ENCODE results near the gene TH. TPM values are rescaled to one million over a fixed set of nuclear protein-coding genes. Genes with fewer than 3 reads are reported as not detected.
"Not testable (repeated sequence)": the region's sequence is repeated elsewhere in the genome, so short reads cannot be mapped to it uniquely, and the experiment has no call there.

TH gene
- total RNA-seq, 1 donor from 2014 or later: not detected

DNA sequence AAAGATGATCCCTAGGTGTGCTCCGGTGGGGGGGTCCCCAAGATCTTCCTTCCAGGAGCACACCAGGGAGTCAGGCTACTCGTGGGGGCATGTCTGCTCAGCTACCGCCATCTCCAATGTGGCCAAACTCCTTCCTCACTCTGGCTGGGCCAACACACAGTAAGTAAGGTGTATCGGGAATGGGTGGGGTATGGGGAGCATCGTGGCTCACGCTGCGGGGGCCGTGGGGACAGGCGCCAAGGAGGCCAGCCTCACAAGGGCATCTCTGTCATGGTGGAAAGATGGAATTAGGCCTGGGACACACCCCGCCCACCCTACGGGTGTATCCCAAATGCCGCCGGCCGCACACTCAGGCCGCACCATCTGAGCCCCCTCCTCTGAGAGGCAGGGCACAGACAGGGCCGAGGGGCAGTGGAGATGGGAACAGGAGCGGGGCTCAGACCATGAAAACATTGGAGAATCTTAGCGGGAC, 40.7 kb downstream of the TH start:
- no peak for DNase-seq (ENCODE audit: low spot score)

GRCh38 chr11:2129699-2130366, 41.8 kb downstream of the TH start:
- no peak for DNase-seq (ENCODE audit: low spot score)

GRCh38 chr11:2129308-2129698, 42.3 kb downstream of the TH start:
- no peak for DNase-seq (ENCODE audit: low spot score)

DNA sequence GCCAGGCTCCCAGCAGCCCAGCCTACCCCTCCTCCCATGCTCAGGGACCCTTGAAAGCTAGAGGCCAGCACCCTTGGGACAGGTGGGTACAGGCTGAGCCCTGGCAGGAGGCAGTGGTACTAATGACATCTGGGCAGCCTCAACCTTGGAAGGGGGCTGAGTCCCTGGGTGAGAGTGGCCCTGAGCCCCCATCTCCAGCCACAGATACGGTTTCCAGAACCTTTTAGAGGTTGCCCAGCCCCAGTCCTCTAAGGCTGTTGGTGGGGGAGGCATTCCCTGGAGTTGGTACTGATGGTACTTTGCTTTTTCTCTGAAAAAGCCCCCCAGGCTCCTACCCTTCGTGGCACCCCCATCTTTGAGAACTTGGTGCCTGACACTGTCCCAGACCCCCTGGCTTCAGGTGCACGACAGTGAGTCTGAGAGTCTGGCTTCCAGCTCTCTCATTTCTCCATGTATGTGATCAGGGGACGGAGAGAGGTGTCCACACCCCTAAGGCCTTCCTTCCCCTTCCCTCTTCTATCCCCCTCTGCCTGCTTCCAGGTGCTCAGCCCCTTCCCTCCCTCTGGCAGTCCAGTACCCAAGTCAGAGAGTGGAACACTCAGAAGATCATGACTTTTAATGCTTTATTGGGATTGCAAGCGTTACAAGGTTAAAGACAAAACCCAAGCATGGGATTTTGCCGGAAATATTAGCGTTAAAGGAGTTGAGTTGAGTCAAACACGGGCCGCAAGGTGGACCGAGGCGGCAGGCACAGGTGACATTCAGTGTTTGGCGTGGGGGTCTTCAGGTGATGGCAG, 42.9 kb downstream of the TH start:
- DNase-seq (ENCODE audit: low spot score): peak; percentile 83

DNA sequence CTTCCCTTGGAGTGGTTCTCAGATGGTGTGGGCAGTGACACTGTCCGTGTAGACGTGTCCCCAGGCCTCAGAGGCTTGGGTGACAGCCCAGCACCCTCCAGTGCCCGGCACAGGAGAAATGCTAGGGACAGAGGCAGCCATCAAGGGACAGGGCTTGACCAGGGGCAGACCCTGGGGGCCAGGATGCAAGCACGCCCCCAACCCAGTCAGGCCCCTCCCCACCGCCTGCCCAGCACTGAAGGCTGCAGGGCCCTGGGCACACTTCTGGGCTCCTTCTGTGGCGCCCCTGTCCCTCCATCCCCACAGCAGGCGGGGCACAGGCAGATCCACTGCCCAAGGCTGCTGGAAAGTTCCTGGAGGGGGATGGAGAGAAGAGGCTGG, 43.5 kb downstream of the TH start:
- DNase-seq (ENCODE audit: low spot score): peak; percentile 68

- DNase-seq (ENCODE audit: low spot score): peak; percentile 55
Observed at GRCh38 chr11:2127482-2128129, 44.0 kb downstream of the TH start.

- DNase-seq (ENCODE audit: low spot score): no peak
Observed at GRCh38 chr11:2126520-2127085, 45.0 kb downstream of the TH start.

DNA sequence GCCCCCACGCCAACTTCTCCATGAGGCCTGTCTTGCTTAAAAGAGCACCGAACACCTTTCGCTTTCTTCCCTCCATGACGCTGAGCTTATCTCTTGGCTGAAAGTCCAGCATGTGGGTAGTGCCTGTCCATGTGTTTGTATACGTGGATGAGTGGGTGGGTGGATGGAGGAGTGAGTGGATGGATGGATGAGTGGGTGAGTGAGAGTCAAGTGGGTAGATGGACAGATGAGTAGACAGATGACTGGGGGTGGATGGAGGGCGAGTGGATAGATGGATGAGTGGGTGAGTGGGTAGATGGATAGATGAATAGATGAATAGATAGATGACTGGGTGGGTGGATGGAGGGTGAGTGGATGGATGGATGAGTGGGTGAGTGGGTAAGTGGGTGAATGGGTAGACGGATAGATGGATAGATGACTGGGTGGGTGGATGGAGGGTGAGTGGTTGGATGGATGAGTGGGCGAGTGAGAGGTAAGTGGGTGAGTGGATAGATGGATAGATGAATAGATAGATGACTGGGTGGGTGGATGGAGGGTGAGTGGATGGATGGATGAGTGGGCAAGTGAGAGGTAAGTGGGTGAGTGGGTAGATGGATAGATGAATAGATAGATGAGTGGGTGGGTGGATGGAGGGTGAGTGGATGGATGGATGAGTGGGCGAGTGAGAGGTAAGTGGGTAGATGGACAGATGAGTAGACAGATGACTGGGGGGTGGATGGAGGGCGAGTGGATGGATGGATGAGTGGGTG, 46.7 kb downstream of the TH start:
- DNase-seq (ENCODE audit: low spot score): not testable (repeated sequence)

- DNase-seq (ENCODE audit: low spot score): no peak
Observed at GRCh38 chr11:2123628-2123960, 48.0 kb downstream of the TH start.

DNA sequence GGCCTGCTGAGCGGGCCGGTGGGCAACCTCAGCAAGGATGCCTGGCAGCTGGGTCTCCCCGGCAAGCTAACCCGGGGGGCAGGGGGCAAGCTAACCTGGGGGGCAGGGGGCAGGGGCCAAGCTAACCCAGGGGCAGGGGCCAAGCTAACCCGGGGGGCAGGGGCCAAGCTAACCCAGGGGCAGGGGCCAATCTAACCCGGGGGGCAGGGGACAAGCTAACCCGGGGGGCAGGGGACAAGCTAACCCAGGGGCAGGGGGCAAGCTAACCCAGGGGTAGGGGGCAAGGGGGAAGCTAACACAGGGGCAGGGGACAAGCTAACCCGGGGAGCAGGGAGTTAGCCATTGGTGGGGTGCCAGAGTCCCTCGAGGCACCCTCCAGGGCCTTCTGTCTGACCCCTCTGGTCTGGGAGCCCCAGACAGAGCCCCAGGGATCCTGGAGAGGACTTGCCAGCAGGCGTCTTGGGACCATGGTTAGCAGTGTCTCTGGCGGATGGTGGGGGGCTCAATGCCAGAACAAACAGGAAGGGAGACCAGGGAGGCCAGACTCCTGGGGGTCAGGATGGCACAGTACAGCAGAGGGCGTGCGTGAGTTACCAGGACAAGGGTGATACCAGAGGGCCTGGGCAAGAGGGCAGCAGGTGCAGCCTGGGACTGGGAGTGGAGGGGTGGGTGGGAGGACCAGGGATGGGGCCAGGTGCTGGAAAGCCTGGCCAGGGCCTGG, 48.5 kb downstream of the TH start:
- no peak for DNase-seq (ENCODE audit: low spot score)

GRCh38 chr11:2122222-2122906, 49.3 kb downstream of the TH start:
- DNase-seq (ENCODE audit: low spot score): no peak

DNA sequence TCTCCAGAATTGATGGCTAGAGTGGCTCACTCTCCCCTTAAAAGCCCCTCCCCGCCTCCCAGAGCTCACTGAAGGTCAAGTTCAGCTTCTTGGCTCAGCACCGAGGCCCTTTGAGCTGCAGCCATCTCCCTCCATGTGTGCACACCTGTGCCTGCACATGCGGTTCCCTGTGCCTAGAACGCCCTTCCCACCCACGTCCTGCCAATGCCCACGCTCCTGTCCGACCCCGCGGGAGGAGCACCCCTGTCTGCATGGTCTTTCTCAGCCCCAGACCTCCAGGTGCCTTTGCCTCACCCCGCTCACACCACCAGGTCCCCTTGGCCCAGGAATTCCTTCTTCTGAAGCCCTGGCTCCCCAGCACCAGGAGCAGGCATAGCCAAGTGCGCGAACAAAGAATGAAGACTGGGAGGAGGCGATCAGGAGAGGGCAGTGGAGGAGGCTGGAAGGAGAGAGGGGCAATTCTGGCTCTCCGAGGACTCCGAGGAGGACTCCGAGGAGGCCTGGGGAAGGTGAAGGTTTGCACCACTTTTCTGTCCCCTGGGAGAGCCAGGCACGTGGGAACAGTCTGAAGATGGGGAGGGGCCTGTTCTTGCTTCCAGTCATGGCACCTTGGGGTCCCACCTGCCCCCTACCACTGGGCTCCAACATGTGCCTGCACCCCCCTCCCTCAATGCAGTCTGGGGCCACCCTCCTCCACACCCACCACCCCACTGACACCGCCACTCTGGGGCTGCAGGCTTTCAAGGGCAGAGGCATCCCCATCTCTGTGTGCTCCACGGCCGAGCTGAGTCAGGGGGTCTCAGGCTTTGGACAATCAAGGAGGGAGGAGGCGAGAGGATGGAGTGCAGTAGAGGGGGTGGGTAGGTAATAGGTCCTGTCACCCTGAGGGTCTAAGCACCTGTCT, 50.1 kb downstream of the TH start:
- no peak for DNase-seq (ENCODE audit: low spot score)

GRCh38 chr11:2120359-2121100, 51.1 kb downstream of the TH start:
- DNase-seq (ENCODE audit: low spot score): no peak

- DNase-seq (ENCODE audit: low spot score): no peak
Observed at GRCh38 chr11:2118677-2119076, 52.9 kb downstream of the TH start.

DNA sequence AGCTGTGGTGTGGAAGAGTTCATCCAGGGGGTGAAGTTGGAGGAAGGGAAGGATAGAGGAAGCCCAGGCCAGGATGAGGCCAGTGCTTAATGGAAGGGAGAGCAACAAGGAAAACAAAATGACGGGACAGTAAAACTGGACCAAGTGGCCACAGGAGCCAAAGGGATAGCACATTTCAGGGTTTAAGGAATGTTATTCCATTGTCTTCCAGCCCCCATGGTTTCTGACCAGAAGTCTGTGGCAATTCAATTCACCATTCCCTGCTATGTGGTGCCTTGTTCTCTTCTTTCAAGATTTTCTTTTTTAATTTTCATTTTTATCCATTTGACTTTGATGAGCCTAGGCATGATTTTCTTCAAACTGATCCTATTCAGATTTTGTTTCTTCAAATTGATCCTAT, 54.9 kb downstream of the TH start:
- DNase-seq (ENCODE audit: low spot score): no peak

- DNase-seq (ENCODE audit: low spot score): no peak
Observed at GRCh38 chr11:2115308-2115707, 56.3 kb downstream of the TH start.

GRCh38 chr11:2114430-2115241, 57.0 kb downstream of the TH start:
- DNase-seq (ENCODE audit: low spot score): no peak
